WTC11 (cell line): Measurements from ENCODE around the gene AKAP10. TPM values are rescaled to one million over a fixed set of nuclear protein-coding genes. Genes with fewer than 3 reads are reported as not detected.

Source experiments
- ATAC-seq: fragments of 200-7000 bp; cut with Tn5 transposase; 2 replicates; pipeline ENCODE4 v1.10.0; 2021; ENCODE audit warnings: mild to moderate bottlenecking, moderate library complexity
- CTCF ChIA-PET: fragments of 300-600 bp; sonication (Branson Sonifier 250); formaldehyde crosslinking; loops from one replicate; lab custom pipeline; 2021; ENCODE audit warnings: antibody characterized with exemption; lab: Charles Lee
- POLR2A ChIA-PET: fragments of 350-600 bp; sonication (Branson Sonifier 250); formaldehyde crosslinking; loops from one replicate; lab custom pipeline; 2021; ENCODE audit warnings: antibody characterized with exemption; lab: Charles Lee
- DNase-seq: peaks from one replicate; pipeline ENCODE4 v3.0.0; 2021; ENCODE audit warnings: low spot score
- H3K27ac Mint-ChIP-seq: 2 replicates; pipeline ENCODE4 v1.8.0; 2021; ENCODE audit warnings: mixed read lengths
- H3K27me3 Mint-ChIP-seq: 2 replicates; pipeline ENCODE4 v1.8.0; 2021; ENCODE audit warnings: low read depth, mild to moderate bottlenecking, moderate library complexity, mixed read lengths
- H3K36me3 Mint-ChIP-seq: 2 replicates; pipeline ENCODE4 v1.8.0; 2021; ENCODE audit warnings: mixed read lengths
- H3K4me1 Mint-ChIP-seq: 2 replicates; pipeline ENCODE4 v1.8.0; 2022; ENCODE audit warnings: mixed read lengths
- H3K4me3 Mint-ChIP-seq: 2 replicates; pipeline ENCODE4 v1.8.0; 2021; ENCODE audit warnings: mild to moderate bottlenecking, moderate library complexity, mixed read lengths
- H3K9me3 Mint-ChIP-seq: 2 replicates; pipeline ENCODE4 v1.8.0; 2021; ENCODE audit warnings: mixed read lengths
- ATF1 ChIP-seq: sonication (generic); formaldehyde crosslinking; IDR thresholded peaks from 2 replicates; pipeline ENCODE4 v1.8.1; 2023; ENCODE audit warnings: mild to moderate bottlenecking, moderate library complexity, missing genetic modification reagents
- ATF2 ChIP-seq: sonication (generic); formaldehyde crosslinking; IDR thresholded peaks from 2 replicates; pipeline ENCODE4 v1.8.1; 2022; ENCODE audit warnings: low read depth, missing genetic modification reagents, borderline replicate concordance
- CREB1 ChIP-seq: sonication (generic); formaldehyde crosslinking; IDR thresholded peaks from 2 replicates; pipeline ENCODE4 v1.8.0; 2023; ENCODE audit warnings: mild to moderate bottlenecking, missing genetic modification reagents
- E2F4 ChIP-seq: sonication (generic); formaldehyde crosslinking; IDR thresholded peaks from 2 replicates; pipeline ENCODE4 v1.8.1; 2022; ENCODE audit warnings: low read depth, mild to moderate bottlenecking, moderate library complexity, missing genetic modification reagents, borderline replicate concordance
- ELF4 ChIP-seq: sonication (generic); formaldehyde crosslinking; IDR thresholded peaks from 2 replicates; pipeline ENCODE4 v1.8.1; 2022; ENCODE audit warnings: low read depth, mild to moderate bottlenecking, moderate library complexity, missing genetic modification reagents
- ETV6 ChIP-seq: sonication (generic); formaldehyde crosslinking; IDR thresholded peaks from 2 replicates; pipeline ENCODE4 v1.8.1; 2022; ENCODE audit warnings: mild to moderate bottlenecking, missing genetic modification reagents
- GABPB1 ChIP-seq: sonication (generic); formaldehyde crosslinking; IDR thresholded peaks from 2 replicates; pipeline ENCODE4 v1.8.1; 2023; ENCODE audit warnings: mild to moderate bottlenecking, missing genetic modification reagents
- GRHL2 ChIP-seq: fragments of 250-450 bp; sonication (Bioruptor Pico); IDR thresholded peaks from 2 replicates; pipeline ENCODE4 v1.8.0; 2022; ENCODE audit warnings: mild to moderate bottlenecking, moderate library complexity; ENCODE audit not compliant: insufficient replicate concordance, severe bottlenecking
- JUN ChIP-seq: sonication (generic); formaldehyde crosslinking; IDR thresholded peaks from 2 replicates; pipeline ENCODE4 v1.8.0; 2023; ENCODE audit warnings: mild to moderate bottlenecking, missing genetic modification reagents
- KAT7 ChIP-seq: sonication (generic); formaldehyde crosslinking; IDR thresholded peaks from 2 replicates; pipeline ENCODE4 v1.8.1; 2023; ENCODE audit warnings: missing genetic modification reagents, mild to moderate bottlenecking, borderline replicate concordance
- MYBL2 ChIP-seq: sonication (generic); formaldehyde crosslinking; IDR thresholded peaks from 2 replicates; pipeline ENCODE4 v1.8.1; 2023; ENCODE audit warnings: mild to moderate bottlenecking, moderate library complexity, missing genetic modification reagents
- NR2C2 ChIP-seq: sonication (generic); formaldehyde crosslinking; IDR thresholded peaks from 2 replicates; pipeline ENCODE4 v1.8.0; 2022; ENCODE audit warnings: mild to moderate bottlenecking, missing genetic modification reagents
- NR3C1 ChIP-seq: sonication (generic); formaldehyde crosslinking; conservative IDR thresholded peaks from 2 replicates; pipeline ENCODE4 v1.8.1; 2023; ENCODE audit warnings: low read depth, mild to moderate bottlenecking, missing genetic modification reagents
- SP1 ChIP-seq: sonication (generic); formaldehyde crosslinking; conservative IDR thresholded peaks from 2 replicates; pipeline ENCODE4 v1.8.1; 2022; ENCODE audit warnings: missing genetic modification reagents
- STAT6 ChIP-seq: sonication (generic); formaldehyde crosslinking; conservative IDR thresholded peaks from 2 replicates; pipeline ENCODE4 v1.8.1; 2023; ENCODE audit warnings: mild to moderate bottlenecking, low read depth, missing genetic modification reagents, moderate library complexity
- TP53 ChIP-seq: sonication (generic); formaldehyde crosslinking; IDR thresholded peaks from 2 replicates; pipeline ENCODE4 v1.8.1; 2023; ENCODE audit warnings: mild to moderate bottlenecking, missing genetic modification reagents
- USF2 ChIP-seq: sonication (generic); formaldehyde crosslinking; IDR thresholded peaks from 2 replicates; pipeline ENCODE4 v1.8.1; 2023; ENCODE audit warnings: mild to moderate bottlenecking, missing genetic modification reagents, moderate library complexity
- ZBTB21 ChIP-seq: sonication (generic); formaldehyde crosslinking; IDR thresholded peaks from 2 replicates; pipeline ENCODE4 v1.8.1; 2023; ENCODE audit warnings: mild to moderate bottlenecking, missing genetic modification reagents, borderline replicate concordance
- ZNF121 ChIP-seq: sonication (generic); formaldehyde crosslinking; IDR thresholded peaks from 2 replicates; pipeline ENCODE4 v1.8.0; 2023; ENCODE audit warnings: missing genetic modification reagents
- ZNF232 ChIP-seq: sonication (generic); formaldehyde crosslinking; IDR thresholded peaks from 2 replicates; pipeline ENCODE4 v1.8.0; 2022; ENCODE audit warnings: mild to moderate bottlenecking, missing genetic modification reagents
- ZNF281 ChIP-seq: sonication (generic); formaldehyde crosslinking; IDR thresholded peaks from 2 replicates; pipeline ENCODE4 v1.8.0; 2023; ENCODE audit warnings: mild to moderate bottlenecking, missing genetic modification reagents
- ZNF425 ChIP-seq: fragments of 250-450 bp; sonication (Bioruptor Pico); conservative IDR thresholded peaks from 2 replicates; pipeline ENCODE4 v1.9.0; 2021; ENCODE audit warnings: mild to moderate bottlenecking
- ZNF512 ChIP-seq: sonication (generic); formaldehyde crosslinking; IDR thresholded peaks from 2 replicates; pipeline ENCODE4 v1.8.1; 2022; ENCODE audit warnings: missing genetic modification reagents, borderline replicate concordance
- total RNA-seq: library from RNA; stranded (reverse); gene quantifications from 3 replicates; pipeline ENCODE4 v1.2.3, GENCODE V29; 2021

The AKAP10 gene
- total RNA-seq, 1 experiment from 2014 or later: 29.9 TPM

- no peak overlapping the region for H3K4me3 Mint-ChIP-seq
- H3K4me1 Mint-ChIP-seq: no peaks in the 10 kb centered on the region
- H3K27me3 Mint-ChIP-seq: no peaks in the 10 kb centered on the region
- peaks cover 59% of the 10 kb centered on the region for H3K36me3 Mint-ChIP-seq
- TF ChIP-seq ZNF512 (CRISPR knock-in tag) (no peak), STAT6 (CRISPR knock-in tag) (no peak), ETV6 (CRISPR knock-in tag) (no peak), JUN (no peak), ZBTB21 (CRISPR knock-in tag) (no peak), ZNF281 (CRISPR knock-in tag) (no peak), ZNF232 (CRISPR knock-in tag) (no peak), ZNF425 (CRISPR knock-in tag) (no peak), TP53 (no peak), CREB1 (CRISPR knock-in tag) (no peak), ATF2 (CRISPR knock-in tag) (no peak), ZNF121 (no peak)
- ATAC-seq (no peak), DNase-seq (no peak)
- POLR2A ChIA-PET: no interaction called here
- no peak overlapping the region for H3K27ac Mint-ChIP-seq
- no peaks in the 10 kb centered on the region for H3K9me3 Mint-ChIP-seq
- CTCF ChIA-PET: no interaction called here
These were observed 72.1 kb downstream of the AKAP10 start for GRCh38 chr17:19905502-19905901.

- ATAC-seq (no peak), DNase-seq (no peak)
- Mint-ChIP-seq H3K9me3 (no peaks in the 10 kb centered on the region), H3K27me3 (no peaks in the 10 kb centered on the region), H3K36me3 (peaks cover 60% of the 10 kb centered on the region), H3K4me3 (no peak overlapping the region), H3K4me1 (no peaks in the 10 kb centered on the region), H3K27ac (no peak overlapping the region)
- CTCF ChIA-PET: no interaction called here
- POLR2A ChIA-PET: no interaction called here
- no peak for TF ChIP-seq USF2
- TF ChIP-seq NR3C1: no peak
- TF ChIP-seq MYBL2: no peak
- no peak for TF ChIP-seq ATF1 (CRISPR knock-in tag)
- TF ChIP-seq KAT7 (CRISPR knock-in tag): no peak
- TF ChIP-seq GABPB1 (CRISPR knock-in tag): no peak
- no peak for TF ChIP-seq SP1 (CRISPR knock-in tag)
- no peak for TF ChIP-seq ELF4 (CRISPR knock-in tag)
- no peak for TF ChIP-seq E2F4
- no peak for TF ChIP-seq NR2C2 (CRISPR knock-in tag)
- no peak for TF ChIP-seq ZNF232 (CRISPR knock-in tag)
- no peak for TF ChIP-seq GRHL2 (CRISPR knock-in tag)
These were observed 72.7 kb downstream of the AKAP10 start for GRCh38 chr17:19904924-19905323.
